HG02571 (cell line): ENCODE measurements around the gene LTBP2.

Experiments
- ATAC-seq: cut with Tn5 transposase; IDR thresholded peaks from one replicate; pipeline ENCODE4 v1.9.1; 2021; ENCODE audit warnings: mild to moderate bottlenecking, moderate library complexity; ENCODE audit not compliant: unreplicated experiment

The LTBP2 gene

DNA sequence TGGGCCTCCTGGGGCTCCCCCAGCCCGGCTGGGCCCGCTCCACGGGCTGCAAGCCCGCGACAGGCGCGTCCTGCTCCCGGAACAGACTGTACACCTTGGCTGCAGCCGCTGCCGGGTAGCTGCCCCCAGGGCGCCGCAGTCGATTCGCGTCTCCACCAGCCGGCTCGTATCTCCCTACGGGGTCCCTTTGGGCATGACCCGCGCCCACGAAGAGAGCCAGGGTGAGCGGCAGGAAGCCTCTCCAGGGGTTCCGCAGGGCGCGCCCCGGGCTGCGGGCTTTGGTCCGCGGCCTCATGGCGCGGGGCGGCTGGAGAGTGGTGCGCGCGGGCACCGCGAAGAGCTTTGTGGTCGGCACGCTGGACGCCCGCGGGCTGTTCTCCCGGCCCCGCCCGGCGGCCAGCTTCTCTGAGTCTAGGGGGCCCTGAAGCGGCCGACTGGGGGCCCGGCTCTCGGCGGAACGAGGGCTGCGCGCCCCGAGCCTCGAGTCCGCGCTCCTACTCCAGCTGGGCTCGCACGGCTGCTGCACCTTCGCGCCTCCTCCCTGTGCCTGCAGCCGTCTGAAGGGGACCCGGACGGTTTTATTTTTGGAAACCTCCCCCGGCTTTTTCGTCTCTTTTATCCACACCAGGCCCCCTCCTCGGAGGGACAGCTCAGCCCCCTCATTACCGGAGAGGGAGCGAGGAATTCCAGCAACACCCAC lies at the start of gene LTBP2:
Gene LTBP2 (minus strand): TSS at position 588 of the 700 bp plus-strand sequence. CDS start 293 bp downstream, at position 295.
- no peak for ATAC-seq

- no peak for ATAC-seq
Observed at GRCh38 chr14:74660863-74661262, 48.8 kb upstream of the LTBP2 start.

GRCh38 chr14:74660167-74660566 lies 48.1 kb upstream of the LTBP2 start:
- no peak for ATAC-seq

- ATAC-seq, result no peak
Observed at GRCh38 chr14:74658535-74659131, 46.6 kb upstream of the LTBP2 start.

GRCh38 chr14:74656964-74657363 lies 44.9 kb upstream of the LTBP2 start:
- no peak for ATAC-seq

GRCh38 chr14:74655599-74656395 lies 43.8 kb upstream of the LTBP2 start:
- ATAC-seq, result no peak

DNA sequence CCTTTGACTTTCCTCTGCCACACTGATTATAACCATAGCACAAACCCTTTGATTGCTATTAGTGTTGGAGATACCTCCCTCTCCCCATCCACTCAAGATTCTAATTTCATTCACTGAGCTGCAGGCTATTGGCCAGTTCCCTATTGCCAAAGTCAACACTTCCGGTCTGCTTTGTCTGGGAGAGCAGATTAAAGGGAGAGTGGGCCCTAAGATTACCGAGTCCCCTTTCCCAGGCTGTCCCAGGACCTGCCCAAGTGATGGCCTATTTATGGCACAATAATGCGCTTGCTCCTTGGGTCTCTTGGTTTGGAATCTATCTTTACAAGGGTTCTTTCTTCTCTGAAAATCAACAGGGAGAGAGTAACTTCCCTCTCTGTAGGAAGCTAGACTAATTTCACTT lies 42.9 kb upstream of the LTBP2 start:
- no peak for ATAC-seq

GRCh38 chr14:74653386-74654138 lies 41.5 kb upstream of the LTBP2 start:
- no peak for ATAC-seq

DNA sequence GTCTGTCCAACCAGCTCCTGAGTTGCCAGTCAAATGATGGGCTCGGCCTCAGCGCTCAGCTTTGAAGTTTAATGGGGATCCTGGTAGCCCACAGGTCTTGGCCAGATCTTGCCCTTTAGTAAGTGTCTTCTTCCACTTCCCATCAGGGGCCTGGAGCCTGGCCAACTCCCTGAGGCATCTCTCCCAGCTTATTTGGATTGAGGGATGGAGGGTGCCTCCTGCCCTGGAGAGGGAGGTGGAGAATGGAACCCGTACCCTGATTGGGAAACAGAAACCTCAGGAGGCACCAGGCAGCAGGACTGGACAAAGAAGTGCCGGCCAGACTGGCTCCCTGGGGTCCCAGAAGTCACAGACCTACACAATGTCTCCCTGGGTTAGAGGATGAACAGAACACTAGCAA lies 40.5 kb upstream of the LTBP2 start:
- ATAC-seq, result no peak

DNA sequence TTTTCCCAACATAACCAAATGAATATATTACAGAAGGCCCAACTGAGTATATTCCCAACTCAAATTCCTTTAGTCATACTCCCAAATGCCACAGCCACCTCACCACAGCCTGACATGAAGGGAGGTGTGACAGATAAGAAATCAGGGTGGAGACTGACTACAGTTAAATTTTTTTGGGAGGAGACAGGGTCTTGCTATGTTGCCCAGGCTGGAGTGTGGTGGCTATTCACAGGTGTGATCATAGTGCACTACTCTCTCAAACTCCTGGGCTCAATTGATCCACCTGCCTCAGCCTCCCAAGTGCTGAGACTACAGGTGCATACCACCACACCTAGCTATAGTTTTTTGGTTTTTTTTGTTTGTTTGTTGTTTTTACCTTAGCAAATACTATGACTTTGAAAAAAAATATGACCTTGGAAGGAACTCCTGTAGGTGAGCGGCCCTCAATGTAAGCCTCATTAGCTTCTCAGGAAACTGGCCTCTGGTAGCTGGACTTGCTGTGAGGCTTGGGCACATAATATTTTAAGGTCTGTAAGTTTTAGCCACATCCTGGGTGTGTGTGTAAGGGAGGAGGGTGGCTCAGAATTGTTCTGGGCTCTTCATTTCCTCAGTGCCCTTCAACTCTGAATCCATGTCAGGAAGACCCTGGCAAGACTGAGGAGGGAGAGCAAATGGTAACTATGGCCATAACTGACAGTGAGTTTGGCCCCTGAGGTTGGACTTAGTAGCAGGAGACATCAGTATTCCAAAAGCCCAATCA lies 39.1 kb upstream of the LTBP2 start:
- no peak for ATAC-seq

DNA sequence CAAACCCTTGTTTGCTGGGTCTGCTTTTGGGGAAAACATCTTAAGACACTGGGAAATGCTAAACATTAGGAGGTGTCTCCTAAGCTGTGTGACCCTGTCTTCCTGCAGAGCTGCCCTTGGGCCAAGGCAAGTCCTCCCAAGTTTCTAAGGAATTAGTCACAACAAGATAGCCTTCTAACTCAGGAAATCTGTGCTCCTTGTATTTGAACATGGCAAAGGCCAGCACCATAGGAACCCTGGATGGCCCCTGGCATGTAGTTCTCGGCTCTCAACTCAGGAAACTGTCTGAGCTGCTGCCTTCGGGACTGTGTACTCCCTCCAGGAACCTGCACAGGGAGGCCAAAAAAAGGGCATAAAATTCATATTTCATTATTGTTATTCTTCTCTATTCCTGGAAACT lies 37.6 kb upstream of the LTBP2 start:
- no peak for ATAC-seq

GRCh38 chr14:74649167-74649566 lies 37.1 kb upstream of the LTBP2 start:
- no peak for ATAC-seq

DNA sequence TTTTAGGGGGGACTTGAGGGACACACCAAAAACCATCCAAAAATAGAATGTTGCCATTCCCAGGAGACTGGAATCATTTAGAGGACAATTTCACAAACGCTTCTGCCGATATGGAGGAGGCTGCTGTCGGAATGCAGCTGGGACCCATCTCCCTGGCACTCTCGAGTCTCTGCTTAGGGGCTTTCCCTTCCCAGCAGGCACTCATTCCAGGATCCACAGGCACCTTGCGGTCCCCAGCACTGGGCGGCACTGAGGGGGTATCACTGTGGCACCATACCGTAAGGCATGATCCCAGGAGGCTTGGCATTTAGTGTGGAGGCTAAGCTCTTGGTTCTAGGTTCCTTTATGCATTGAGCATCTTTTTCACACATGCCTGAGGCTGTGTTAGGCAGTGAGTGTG lies 36.6 kb upstream of the LTBP2 start:
- no peak for ATAC-seq

DNA sequence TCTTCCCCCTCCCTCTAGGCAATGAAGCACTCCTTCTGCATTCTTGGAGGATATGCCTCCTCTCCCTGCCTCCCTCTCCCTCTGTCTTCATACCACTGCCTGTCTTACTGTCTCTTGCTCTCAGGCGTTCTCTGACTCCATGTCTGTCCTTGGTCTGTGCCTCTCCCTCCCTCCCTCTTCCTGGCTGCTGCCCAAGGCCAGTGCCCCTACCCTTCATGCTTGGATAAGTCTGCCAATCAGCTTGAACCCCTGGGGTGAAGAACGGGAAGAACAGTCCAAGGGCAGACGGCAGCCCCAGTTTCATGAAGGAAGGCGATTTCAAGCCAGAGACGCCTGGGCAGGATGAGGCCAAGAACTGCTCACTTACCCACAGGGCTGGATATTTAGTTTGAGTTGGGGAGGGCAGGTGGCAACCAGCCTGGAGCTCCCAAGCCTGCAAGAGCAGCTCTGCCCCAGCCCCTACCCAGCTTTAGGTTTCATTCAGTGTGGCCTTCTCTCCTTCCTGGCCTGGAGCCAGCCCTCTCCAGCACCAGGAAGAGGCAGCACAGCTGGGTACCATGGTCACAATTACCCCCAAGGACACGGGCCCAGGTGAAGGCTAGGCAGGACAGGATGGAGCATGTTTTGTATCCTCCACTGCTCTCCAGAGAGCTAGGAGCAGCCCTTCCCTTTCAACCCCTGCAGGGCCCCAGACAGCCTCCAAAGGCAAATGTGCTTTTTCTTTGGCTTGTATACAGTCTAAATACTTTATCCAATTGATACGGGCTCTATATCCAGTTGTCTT lies 35.8 kb upstream of the LTBP2 start:
- no peak for ATAC-seq

GRCh38 chr14:74647061-74647677 lies 35.1 kb upstream of the LTBP2 start:
- no peak for ATAC-seq

GRCh38 chr14:74645756-74646470 lies 33.9 kb upstream of the LTBP2 start:
- no peak for ATAC-seq

GRCh38 chr14:74645244-74645643 lies 33.2 kb upstream of the LTBP2 start:
- ATAC-seq, result no peak

- ATAC-seq, result no peak
Observed at GRCh38 chr14:74641601-74642391, 29.8 kb upstream of the LTBP2 start.
